Neural cell (in vitro differentiated cells): ENCODE measurements around the gene VWA5B1. TPM values are rescaled to one million over a fixed set of nuclear protein-coding genes. Genes with fewer than 3 reads are reported as not detected.

ENCODE experiments used
- H2AFZ ChIP-seq: fragments of 200-600, 300-800 bp; sonication (generic), shearing (Covaris generic); 2 replicates; pipeline ENCODE4 v1.6.0; 2014; ENCODE audit warnings: low read depth, mild to moderate bottlenecking, antibody characterized with exemption, low read length, moderate library complexity
- H3F3A ChIP-seq: fragments of 200-600 bp; shearing (Covaris generic); 2 replicates; pipeline ENCODE4 v1.6.1; 2016; ENCODE audit warnings: mild to moderate bottlenecking, moderate library complexity, mixed read lengths, antibody characterized with exemption, low read length; ENCODE audit not compliant: insufficient read depth, poor library complexity, severe bottlenecking
- H3K27ac ChIP-seq: fragments of 200-600, 300-800 bp; sonication (generic), shearing (Covaris generic); 2 replicates; pipeline ENCODE4 v1.5.1; 2014; ENCODE audit warnings: mild to moderate bottlenecking, low read length, moderate library complexity
- H3K27me3 ChIP-seq: fragments of 300-800, 200-600 bp; sonication (generic), shearing (Covaris generic); 2 replicates; pipeline ENCODE4 v1.6.0; 2014; ENCODE audit warnings: mild to moderate bottlenecking, low read depth, low read length, moderate library complexity; ENCODE audit not compliant: insufficient read depth
- H3K36me3 ChIP-seq: fragments of 300-800, 200-600 bp; sonication (generic), shearing (Covaris generic); 2 replicates; pipeline ENCODE4 v1.5.1; 2014; ENCODE audit warnings: mild to moderate bottlenecking, antibody characterized with exemption, low read length, moderate library complexity; ENCODE audit not compliant: insufficient read depth
- H3K4me2 ChIP-seq: fragments of 300-800, 200-600 bp; sonication (generic), shearing (Covaris generic); 2 replicates; pipeline ENCODE4 v1.6.0; 2014; ENCODE audit warnings: mild to moderate bottlenecking, low read length
- H3K4me3 ChIP-seq: fragments of 300-800, 200-600 bp; sonication (generic), shearing (Covaris generic); 2 replicates; pipeline ENCODE4 v1.5.1; 2014; ENCODE audit warnings: mild to moderate bottlenecking, low read length, moderate library complexity
- H3K79me2 ChIP-seq: fragments of 200-600 bp; shearing (Covaris generic); replicated peaks from 2 replicates; pipeline ENCODE4 v1.6.0; 2014; ENCODE audit warnings: mild to moderate bottlenecking, low read length, moderate library complexity; ENCODE audit not compliant: insufficient read depth
- H3K9ac ChIP-seq: fragments of 300-800, 200-600 bp; sonication (generic), shearing (Covaris generic); 2 replicates; pipeline ENCODE4 v1.6.1; 2016; ENCODE audit warnings: mild to moderate bottlenecking, low read length, mixed read lengths
- H3K9me2 ChIP-seq: fragments of 200-600 bp; shearing (Covaris generic); 2 replicates; pipeline ENCODE4 v1.6.1; 2016; ENCODE audit warnings: mild to moderate bottlenecking, low read length, mixed read lengths; ENCODE audit not compliant: insufficient read depth
- H3K9me3 ChIP-seq: fragments of 200-600, 300-800 bp; sonication (generic), shearing (Covaris generic); 2 replicates; pipeline ENCODE4 v1.6.1; 2016; ENCODE audit warnings: mild to moderate bottlenecking, mixed run types, low read length, moderate library complexity, mixed read lengths
- H4K20me1 ChIP-seq: fragments of 200-600 bp; shearing (Covaris generic); 2 replicates; pipeline ENCODE4 v1.6.1; 2016; ENCODE audit warnings: mild to moderate bottlenecking, mixed run types; ENCODE audit not compliant: insufficient read depth
- CTCF ChIP-seq: fragments of 450-650 bp; IDR thresholded peaks from 2 replicates; pipeline ENCODE4 v1.5.1; 2014; ENCODE audit warnings: antibody characterized with exemption, mild to moderate bottlenecking, moderate library complexity; ENCODE audit not compliant: poor library complexity, severe bottlenecking
- EP300 ChIP-seq: fragments of 450-650 bp; conservative IDR thresholded peaks from 2 replicates; pipeline ENCODE4 v1.6.1; 2014; ENCODE audit warnings: antibody characterized with exemption, mild to moderate bottlenecking, moderate library complexity; ENCODE audit not compliant: poor library complexity, severe bottlenecking
- EZH2 ChIP-seq: fragments of 200-600, 300-800 bp; shearing (Covaris generic), sonication (generic); IDR thresholded peaks from 2 replicates; pipeline ENCODE4 v1.6.1; 2014; ENCODE audit warnings: antibody characterized with exemption, low read length, borderline replicate concordance, mild to moderate bottlenecking; ENCODE audit not compliant: insufficient read depth, poor library complexity, severe bottlenecking
- MXI1 ChIP-seq: fragments of 450-650 bp; conservative IDR thresholded peaks from 2 replicates; pipeline ENCODE4 v1.6.1; 2014; ENCODE audit warnings: antibody characterized with exemption, mild to moderate bottlenecking; ENCODE audit not compliant: poor library complexity, severe bottlenecking
- POLR2AphosphoS5 ChIP-seq: IDR thresholded peaks from 2 replicates; pipeline ENCODE4 v1.6.1; 2012
- RAD21 ChIP-seq: fragments of 450-650 bp; conservative IDR thresholded peaks from 2 replicates; pipeline ENCODE4 v1.6.1; 2014; ENCODE audit warnings: antibody characterized with exemption, mild to moderate bottlenecking, moderate library complexity
- REST ChIP-seq: IDR thresholded peaks from 2 replicates; pipeline ENCODE4 v1.6.1; 2012; ENCODE audit warnings: borderline replicate concordance
- SMC3 ChIP-seq: fragments of 450-650 bp; conservative IDR thresholded peaks from 2 replicates; pipeline ENCODE4 v1.6.1; 2014; ENCODE audit warnings: antibody characterized with exemption, mild to moderate bottlenecking, moderate library complexity; ENCODE audit not compliant: poor library complexity
- TAF1 ChIP-seq: IDR thresholded peaks from 2 replicates; pipeline ENCODE4 v1.6.1; 2012; ENCODE audit warnings: low read depth
- polyA plus RNA-seq: library from polyadenylated mRNA; depleted of rRNA; stranded (reverse); fragments of >200 nt; gene quantifications from 2 replicates; pipeline ENCODE4 v1.2.3, GENCODE V29; 2014

The VWA5B1 gene
- polyA plus RNA-seq, 1 donor from 2014 or later, result 0.27 TPM

GRCh38 chr1:20323613-20323920, 32.9 kb downstream of the VWA5B1 start:
- TF ChIP-seq EZH2 (no peak), TAF1 (no peak), MXI1 (no peak), REST (no peak), EP300 (no peak), CTCF (no peak), SMC3 (no peak), POLR2AphosphoS5 (no peak), RAD21 (no peak)
- Histone ChIP-seq H4K20me1 (no peaks in the 10 kb centered on the region), H3F3A (no peaks in the 10 kb centered on the region), H3K4me2 (no peak overlapping the region), H3K4me3 (no peak overlapping the region), H3K9me3 (no peaks in the 10 kb centered on the region), H3K27ac (no peak overlapping the region), H3K9ac (no peak overlapping the region), H2AFZ (no peak overlapping the region), H3K9me2 (no peaks in the 10 kb centered on the region), H3K79me2 (no peaks in the 10 kb centered on the region), H3K36me3 (no peaks in the 10 kb centered on the region), H3K27me3 (no peaks in the 10 kb centered on the region)

- TF ChIP-seq EZH2, result no peak
- no peak for TF ChIP-seq POLR2AphosphoS5
- TF ChIP-seq MXI1, result no peak
- TF ChIP-seq SMC3, result no peak
- Histone ChIP-seq H3K9ac (no peak overlapping the region), H3K36me3 (no peaks in the 10 kb centered on the region), H3K9me3 (no peaks in the 10 kb centered on the region), H2AFZ (no peak overlapping the region), H3K9me2 (no peaks in the 10 kb centered on the region), H3F3A (no peaks in the 10 kb centered on the region), H3K27ac (no peak overlapping the region), H3K4me2 (no peak overlapping the region), H4K20me1 (no peaks in the 10 kb centered on the region), H3K79me2 (no peaks in the 10 kb centered on the region), H3K4me3 (no peak overlapping the region), H3K27me3 (no peaks in the 10 kb centered on the region)
These were observed 34.2 kb downstream of the VWA5B1 start for GRCh38 chr1:20324704-20325406.
